ENCODE results near the gene RPRML.
A peak's percentile ranks its signal among the peaks of the same experiment; 100 is the strongest.
"Not testable (repeated sequence)": the region's sequence is repeated elsewhere in the genome, so short reads cannot be mapped to it uniquely, and the experiment has no call there.

Gene RPRML

GRCh38 chr17:46979147-46979863, at the start of gene RPRML:
Gene RPRML, minus strand, starts transcription at chr17:46979253. Its CDS starts 246 bp downstream, at chr17:46979007.
- no peaks in the 10 kb centered on the region for H3K9me3 Mint-ChIP-seq
- H3K4me3 Mint-ChIP-seq: peak within 1 kb of the TSS; percentile 85 to 86
- H3K36me3 Mint-ChIP-seq: peaks cover 3 to 6% of the 10 kb centered on the region in 2 donors
- peak within 1 kb of the TSS; percentile 89 for H3K27ac Mint-ChIP-seq
- H3K27me3 Mint-ChIP-seq: peaks cover 35 to 40% of the 10 kb centered on the region in 2 donors
- H3K4me1 Mint-ChIP-seq: peaks cover 17 to 29% of the 10 kb centered on the region in 2 donors
- ATAC-seq (replicated peaks) (peak; percentile 71 to 74), DNase-seq (peak; percentile 13)

- not testable (repeated sequence) for H3K27ac Mint-ChIP-seq; H3K9me3 Mint-ChIP-seq; H3K36me3 Mint-ChIP-seq; H3K27me3 Mint-ChIP-seq; DNase-seq; H3K4me1 Mint-ChIP-seq; ATAC-seq (replicated peaks); H3K4me3 Mint-ChIP-seq
These were observed 37.9 kb upstream of the RPRML start for GRCh38 chr17:47016966-47017365.

GRCh38 chr17:47013341-47013740, 34.3 kb upstream of the RPRML start:
- ATAC-seq (replicated peaks) (no peak), DNase-seq (no peak)
- no peaks in the 10 kb centered on the region for H3K9me3 Mint-ChIP-seq
- no peaks in the 10 kb centered on the region for H3K27me3 Mint-ChIP-seq
- no peak overlapping the region for H3K27ac Mint-ChIP-seq
- H3K36me3 Mint-ChIP-seq: peaks cover 2 to 5% of the 10 kb centered on the region in 2 donors
- no peak overlapping the region for H3K4me3 Mint-ChIP-seq
- H3K4me1 Mint-ChIP-seq: peaks cover 5 to 7% of the 10 kb centered on the region in 2 donors

- peaks cover 5 to 7% of the 10 kb centered on the region in 2 donors for H3K4me1 Mint-ChIP-seq
- H3K27ac Mint-ChIP-seq: no peak overlapping the region
- H3K9me3 Mint-ChIP-seq: no peaks in the 10 kb centered on the region
- H3K4me3 Mint-ChIP-seq: no peak overlapping the region
- H3K36me3 Mint-ChIP-seq: peaks cover 2 to 5% of the 10 kb centered on the region in 2 donors
- DNase-seq (no peak), ATAC-seq (replicated peaks) (no peak)
- no peaks in the 10 kb centered on the region for H3K27me3 Mint-ChIP-seq
These were observed 33.4 kb upstream of the RPRML start for GRCh38 chr17:47012457-47012856.

GRCh38 chr17:47009759-47010594, 30.9 kb upstream of the RPRML start:
- peaks cover 2 to 5% of the 10 kb centered on the region in 2 donors for H3K36me3 Mint-ChIP-seq
- no peaks in the 10 kb centered on the region for H3K9me3 Mint-ChIP-seq
- peaks cover 5 to 7% of the 10 kb centered on the region in 2 donors for H3K4me1 Mint-ChIP-seq
- no peaks in the 10 kb centered on the region for H3K27me3 Mint-ChIP-seq
- no peak overlapping the region for H3K4me3 Mint-ChIP-seq
- no peak for DNase-seq
- H3K27ac Mint-ChIP-seq: no peak overlapping the region
- ATAC-seq (replicated peaks): no peak

- DNase-seq (no peak), ATAC-seq (replicated peaks) (no peak)
- Mint-ChIP-seq H3K9me3 (no peaks in the 10 kb centered on the region), H3K27me3 (no peaks in the 10 kb centered on the region), H3K4me3 (no peak overlapping the region), H3K4me1 (peaks cover 2 to 19% of the 10 kb centered on the region in 2 donors), H3K36me3 (no peaks in the 10 kb centered on the region), H3K27ac (no peak overlapping the region)
These were observed 25.9 kb upstream of the RPRML start for GRCh38 chr17:47004906-47005305.

GRCh38 chr17:47003864-47004263, 24.8 kb upstream of the RPRML start:
- not testable (repeated sequence) for H3K27ac Mint-ChIP-seq; DNase-seq; H3K9me3 Mint-ChIP-seq; H3K27me3 Mint-ChIP-seq; ATAC-seq (replicated peaks); H3K4me3 Mint-ChIP-seq; H3K36me3 Mint-ChIP-seq
- H3K4me1 Mint-ChIP-seq: peaks cover 2 to 19% of the 10 kb centered on the region in 2 donors

GRCh38 chr17:46995841-46996571, 17.0 kb upstream of the RPRML start:
- no peaks in the 10 kb centered on the region for H3K9me3 Mint-ChIP-seq
- H3K27ac Mint-ChIP-seq: no peak overlapping the region
- DNase-seq: no peak
- peaks cover 12 to 51% of the 10 kb centered on the region in 2 donors for H3K4me1 Mint-ChIP-seq
- no peaks in the 10 kb centered on the region for H3K27me3 Mint-ChIP-seq
- no peaks in the 10 kb centered on the region for H3K36me3 Mint-ChIP-seq
- no peak for ATAC-seq (replicated peaks)
- H3K4me3 Mint-ChIP-seq: no peak overlapping the region

GRCh38 chr17:46994993-46995392, 15.9 kb upstream of the RPRML start:
- no peak for DNase-seq
- Mint-ChIP-seq H3K4me1 (peaks cover 16 to 54% of the 10 kb centered on the region in 2 donors), H3K27ac (no peak overlapping the region), H3K9me3 (no peaks in the 10 kb centered on the region), H3K4me3 (no peak overlapping the region), H3K36me3 (no peaks in the 10 kb centered on the region), H3K27me3 (no peaks in the 10 kb centered on the region)
- ATAC-seq (replicated peaks): no peak

- H3K4me3 Mint-ChIP-seq: no peak overlapping the region
- DNase-seq: no peak
- ATAC-seq (replicated peaks): peak; percentile 61 to 69
- H3K9me3 Mint-ChIP-seq: no peaks in the 10 kb centered on the region
- H3K36me3 Mint-ChIP-seq: no peaks in the 10 kb centered on the region
- no peak overlapping the region for H3K27ac Mint-ChIP-seq
- H3K4me1 Mint-ChIP-seq: peaks cover 14 to 51% of the 10 kb centered on the region in 2 donors
- no peaks in the 10 kb centered on the region for H3K27me3 Mint-ChIP-seq
These were observed 12.6 kb upstream of the RPRML start for GRCh38 chr17:46991617-46992016.

GRCh38 chr17:46989637-46990431, 10.8 kb upstream of the RPRML start:
- H3K4me3 Mint-ChIP-seq: no peak overlapping the region
- peak in 1 of 2 donors; percentile 78 for ATAC-seq (replicated peaks)
- DNase-seq: no peak
- H3K27me3 Mint-ChIP-seq: no peaks in the 10 kb centered on the region
- peak overlapping the region; percentile 14 for H3K27ac Mint-ChIP-seq
- peaks cover 11 to 41% of the 10 kb centered on the region in 2 donors for H3K4me1 Mint-ChIP-seq
- H3K36me3 Mint-ChIP-seq: no peaks in the 10 kb centered on the region
- no peaks in the 10 kb centered on the region for H3K9me3 Mint-ChIP-seq

- H3K27ac Mint-ChIP-seq; H3K9me3 Mint-ChIP-seq; DNase-seq; H3K27me3 Mint-ChIP-seq; H3K4me3 Mint-ChIP-seq; ATAC-seq (replicated peaks); H3K36me3 Mint-ChIP-seq: not testable (repeated sequence)
- H3K4me1 Mint-ChIP-seq: peaks cover 12 to 23% of the 10 kb centered on the region in 2 donors
These were observed 8.9 kb upstream of the RPRML start for GRCh38 chr17:46987927-46988326.

GRCh38 chr17:46986366-46986765, 7.3 kb upstream of the RPRML start:
- H3K27me3 Mint-ChIP-seq: no peaks in the 10 kb centered on the region
- ATAC-seq (replicated peaks): no peak
- H3K4me1 Mint-ChIP-seq: peaks cover 15 to 27% of the 10 kb centered on the region in 2 donors
- H3K4me3 Mint-ChIP-seq: no peak overlapping the region
- no peaks in the 10 kb centered on the region for H3K9me3 Mint-ChIP-seq
- no peak for DNase-seq
- H3K36me3 Mint-ChIP-seq: no peaks in the 10 kb centered on the region
- no peak overlapping the region for H3K27ac Mint-ChIP-seq

Data from stimulated activated naive B cell treated with anti-CD40 and anti-IgM and Interleukin-4, amounts not matched to agents 10 μg/mL and 1 μg/mL and 100 μg/mL, for 72 hours (primary cell).